HepG2 (cell line): ENCODE measurements around the gene MRFAP1. TPM values are rescaled to one million over a fixed set of nuclear protein-coding genes. Genes with fewer than 3 reads are reported as not detected.
A peak's percentile ranks its signal among the peaks of the same experiment; 100 is the strongest.

ENCODE experiments used
- CBX5 ChIP-seq: sonication (generic); formaldehyde crosslinking; IDR thresholded peaks from 2 replicates; pipeline ENCODE4 v1.4.0; 2020; ENCODE audit warnings: missing genetic modification reagents, borderline replicate concordance
- ELF1 ChIP-seq: sonication (generic); formaldehyde crosslinking; IDR thresholded peaks from 2 replicates; pipeline ENCODE4 v1.4.0; 2020; ENCODE audit warnings: missing genetic modification reagents
- ERF ChIP-seq: IDR thresholded peaks from 2 replicates; pipeline ENCODE4 v1.6.1; 2018; ENCODE audit warnings: missing biosample characterization, missing genetic modification reagents
- FOXP1 ChIP-seq, 2 experiments: fragments of 450-650 bp in 1 of 2; IDR thresholded peaks; 2 replicates each; pipeline ENCODE4 v1.6.1; 2017 to 2018; ENCODE audit warnings: antibody characterized with exemption in 1 of 2
- KAT8 ChIP-seq: IDR thresholded peaks from 2 replicates; pipeline ENCODE4 v1.6.1; 2016; ENCODE audit warnings: missing genetic modification reagents, missing compliant biosample characterization
- NR2C2 ChIP-seq: sonication (generic); formaldehyde crosslinking; IDR thresholded peaks from 2 replicates; pipeline ENCODE4 v1.4.0; 2020; ENCODE audit warnings: missing genetic modification reagents, mild to moderate bottlenecking, moderate library complexity, borderline replicate concordance
- NR2F1 ChIP-seq, 2 experiments: fragments of 450-650 bp in 1 of 2; formaldehyde crosslinking in 1 of 2; IDR thresholded peaks; 2 replicates each; pipeline versions ENCODE4 v1.5.0 to v1.6.1; 2016 to 2020; ENCODE audit warnings: mild to moderate bottlenecking in 1 of 2, missing compliant biosample characterization in 1 of 2, missing genetic modification reagents in 1 of 2, moderate library complexity in 1 of 2
- PPARG ChIP-seq: conservative IDR thresholded peaks from 2 replicates; pipeline ENCODE4 v1.6.1; 2016; ENCODE audit warnings: missing biosample characterization, missing genetic modification reagents
- PRMT3 ChIP-seq: sonication (generic); formaldehyde crosslinking; IDR thresholded peaks from 2 replicates; pipeline ENCODE4 v1.8.1; 2022; ENCODE audit warnings: low read depth, mild to moderate bottlenecking, moderate library complexity, missing genetic modification reagents, borderline replicate concordance
- RXRB ChIP-seq: IDR thresholded peaks from 2 replicates; pipeline ENCODE4 v1.6.1; 2016; ENCODE audit warnings: borderline replicate concordance, missing genetic modification reagents, missing compliant biosample characterization
- SIN3B ChIP-seq: fragments of 150-350 bp; IDR thresholded peaks from 2 replicates; pipeline ENCODE4 v1.6.1; 2014; ENCODE audit warnings: low read length
- SKI ChIP-seq: fragments of 450-650 bp; IDR thresholded peaks from one replicate; pipeline ENCODE4 v1.6.1; 2018; ENCODE audit warnings: mild to moderate bottlenecking; ENCODE audit not compliant: partially characterized antibody
- TAF1 ChIP-seq: sonication (generic); formaldehyde crosslinking; IDR thresholded peaks from 2 replicates; pipeline ENCODE4 v1.4.0; 2020; ENCODE audit warnings: missing genetic modification reagents
- ZNF230 ChIP-seq: sonication (generic); formaldehyde crosslinking; IDR thresholded peaks from 2 replicates; pipeline ENCODE4 v1.4.0; 2020; ENCODE audit warnings: mild to moderate bottlenecking, missing genetic modification reagents
- ZNF460 ChIP-seq: sonication (generic); formaldehyde crosslinking; IDR thresholded peaks from 2 replicates; pipeline ENCODE4 v1.5.1; 2020; ENCODE audit warnings: missing genetic modification reagents, mild to moderate bottlenecking, borderline replicate concordance
- ZNF496 ChIP-seq: sonication (generic); formaldehyde crosslinking; IDR thresholded peaks from 2 replicates; pipeline ENCODE4 v1.8.1; 2023; ENCODE audit warnings: mild to moderate bottlenecking, moderate library complexity, missing genetic modification reagents; ENCODE audit not compliant: insufficient replicate concordance
- ZNF546 ChIP-seq: sonication (generic); formaldehyde crosslinking; conservative IDR thresholded peaks from 2 replicates; pipeline ENCODE4 v1.8.1; 2023; ENCODE audit warnings: mild to moderate bottlenecking, missing genetic modification reagents
- ZNF563 ChIP-seq: sonication (generic); formaldehyde crosslinking; IDR thresholded peaks from 2 replicates; pipeline ENCODE4 v1.8.0; 2022; ENCODE audit warnings: mild to moderate bottlenecking, moderate library complexity, missing genetic modification reagents
- ZNF605 ChIP-seq: sonication (generic); formaldehyde crosslinking; IDR thresholded peaks from 2 replicates; pipeline ENCODE4 v1.8.0; 2022; ENCODE audit warnings: mild to moderate bottlenecking, missing genetic modification reagents
- ZNF615 ChIP-seq: sonication (generic); formaldehyde crosslinking; IDR thresholded peaks from 2 replicates; pipeline ENCODE4 v1.5.0; 2020; ENCODE audit warnings: mild to moderate bottlenecking, missing genetic modification reagents, borderline replicate concordance
- ZSCAN9 ChIP-seq: IDR thresholded peaks from 2 replicates; pipeline ENCODE4 v1.6.1; 2016; ENCODE audit warnings: borderline replicate concordance
- polyA plus RNA-seq, 8 experiments: library from polyadenylated mRNA; depleted of rRNA in 3 of 8; stranded (reverse) in 7 of 8; unstranded in 1 of 8; fragments of >200 nt; fragmentation: Illumina TruSeq in 4 of 8; extraction: Trizol in 4 of 8; gene quantifications; 2 replicates each; pipeline versions ENCODE4 v1.2.1 to v1.2.3, GENCODE V29; 2011 to 2016; ENCODE audit warnings: low read depth in 4 of 8, missing spikeins in 1 of 8, mixed read lengths in 1 of 8; ENCODE audit not compliant: insufficient read depth in 1 of 8
- total RNA-seq, 5 experiments: library from RNA; depleted of rRNA; stranded (reverse); fragments of >200 nt; fragmentation: Illumina TruSeq; extraction: Trizol; gene quantifications; 2 replicates each; pipeline ENCODE4 v1.2.3, GENCODE V29; 2016; ENCODE audit warnings: low read depth in 1 of 5
- TF ChIP-seq, protein P1 (sequence below), 2 experiments: sonication (generic) in 1 of 2; formaldehyde crosslinking in 1 of 2; IDR thresholded peaks; 2 replicates each; pipeline versions ENCODE4 v1.4.0 to v1.6.1; 2016 to 2020; ENCODE audit warnings: borderline replicate concordance in 1 of 2, low read depth in 1 of 2, mild to moderate bottlenecking in 1 of 2, missing genetic modification reagents in 1 of 2
- TF ChIP-seq, protein P2 (sequence below): IDR thresholded peaks from 2 replicates; pipeline ENCODE4 v1.6.1; 2018; ENCODE audit warnings: missing genetic modification reagents, mild to moderate bottlenecking, missing compliant biosample characterization
- TF ChIP-seq, protein P3 (sequence below): sonication (generic); formaldehyde crosslinking; IDR thresholded peaks from 2 replicates; pipeline ENCODE4 v1.5.0; 2020; ENCODE audit warnings: missing genetic modification reagents

Gene MRFAP1
- total and polyA plus RNA-seq, 2 of the 13 experiments (the other 11 are each of a cell fraction or from before 2014, with no cell fraction given), result 112 to 158 TPM

DNA sequence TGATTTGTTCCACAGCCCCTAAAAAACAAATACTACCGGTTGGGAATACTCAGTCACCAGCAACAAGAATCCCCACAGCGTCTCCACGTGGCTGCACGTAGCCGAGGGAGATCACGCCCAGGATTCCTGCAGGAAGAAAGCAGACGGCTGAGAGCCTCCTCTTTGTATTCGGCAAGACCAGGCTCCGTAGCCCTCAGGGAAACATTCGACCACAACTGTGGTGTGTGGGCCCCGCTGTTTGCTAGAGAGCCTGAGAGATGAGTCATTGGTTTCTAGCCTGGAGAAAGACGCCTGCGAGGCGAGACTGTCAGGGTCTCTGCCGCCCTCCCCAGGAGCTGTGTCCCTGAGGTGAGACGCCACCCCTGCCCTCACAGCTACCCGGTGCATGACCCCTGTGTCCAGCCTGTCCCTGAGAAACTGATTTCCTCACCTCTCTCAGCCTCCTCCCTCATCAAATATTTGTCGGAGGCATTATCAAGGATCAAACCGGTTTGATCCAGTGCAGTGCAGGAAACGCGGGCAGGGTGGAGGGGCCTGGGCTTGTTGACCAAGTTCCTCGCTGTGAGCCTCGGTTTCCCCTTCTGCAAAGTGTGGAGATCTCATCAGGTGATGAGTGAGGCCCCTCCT lies 48.5 kb downstream of the MRFAP1 start (continued):
- TF ChIP-seq PRMT3 (CRISPR knock-in tag), result no peak
- no peak for TF ChIP-seq ZNF230 (CRISPR knock-in tag)
- no peak for TF ChIP-seq ZNF605 (CRISPR knock-in tag)
- no peak for TF ChIP-seq ZNF496 (CRISPR knock-in tag)
- peak; percentile 14; the same call in 1 of the 2 replicates for TF ChIP-seq TAF1
- no peak for TF ChIP-seq ZNF460 (CRISPR knock-in tag)
- TF ChIP-seq ZNF546 (CRISPR knock-in tag), result peak; percentile 21; the same call in 1 of the 2 replicates
- no peak; the same call in 1 of the 2 replicates for TF ChIP-seq CBX5
- TF ChIP-seq FOXP1 (IDR thresholded peaks at IDR 0.05), result no peak
- TF ChIP-seq FOXP1 (CRISPR knock-in tag; IDR thresholded peaks at IDR 0.05), result no peak
- TF ChIP-seq ZNF615 (CRISPR knock-in tag), result no peak
- peak; percentile 43 for TF ChIP-seq SKI
- no peak; the same call in 1 of the 2 replicates for TF ChIP-seq ERF
- TF ChIP-seq RXRB, result peak; percentile 48
- TF ChIP-seq, protein P1, sequence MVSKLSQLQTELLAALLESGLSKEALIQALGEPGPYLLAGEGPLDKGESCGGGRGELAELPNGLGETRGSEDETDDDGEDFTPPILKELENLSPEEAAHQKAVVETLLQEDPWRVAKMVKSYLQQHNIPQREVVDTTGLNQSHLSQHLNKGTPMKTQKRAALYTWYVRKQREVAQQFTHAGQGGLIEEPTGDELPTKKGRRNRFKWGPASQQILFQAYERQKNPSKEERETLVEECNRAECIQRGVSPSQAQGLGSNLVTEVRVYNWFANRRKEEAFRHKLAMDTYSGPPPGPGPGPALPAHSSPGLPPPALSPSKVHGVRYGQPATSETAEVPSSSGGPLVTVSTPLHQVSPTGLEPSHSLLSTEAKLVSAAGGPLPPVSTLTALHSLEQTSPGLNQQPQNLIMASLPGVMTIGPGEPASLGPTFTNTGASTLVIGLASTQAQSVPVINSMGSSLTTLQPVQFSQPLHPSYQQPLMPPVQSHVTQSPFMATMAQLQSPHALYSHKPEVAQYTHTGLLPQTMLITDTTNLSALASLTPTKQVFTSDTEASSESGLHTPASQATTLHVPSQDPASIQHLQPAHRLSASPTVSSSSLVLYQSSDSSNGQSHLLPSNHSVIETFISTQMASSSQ (IDR thresholded peaks at IDR 0.05; ENCODE audit: low read depth), result peak; percentile 12; the same call in 1 of the 2 replicates
- TF ChIP-seq, protein P1 (CRISPR knock-in tag; IDR thresholded peaks at IDR 0.05; ENCODE audit: borderline replicate concordance), result 0 out of 2 replicates have a peak, but pooled peaks have one; percentile 2
- TF ChIP-seq NR2F1 (CRISPR knock-in tag; IDR thresholded peaks at IDR 0.05), result no peak
- TF ChIP-seq SIN3B, result no peak
- no peak for TF ChIP-seq ZNF563 (CRISPR knock-in tag)
- no peak for TF ChIP-seq ELF1 (CRISPR knock-in tag)
- no peak; the same call in 1 of the 2 replicates for TF ChIP-seq PPARG (CRISPR knock-in tag)
- TF ChIP-seq, protein P2, sequence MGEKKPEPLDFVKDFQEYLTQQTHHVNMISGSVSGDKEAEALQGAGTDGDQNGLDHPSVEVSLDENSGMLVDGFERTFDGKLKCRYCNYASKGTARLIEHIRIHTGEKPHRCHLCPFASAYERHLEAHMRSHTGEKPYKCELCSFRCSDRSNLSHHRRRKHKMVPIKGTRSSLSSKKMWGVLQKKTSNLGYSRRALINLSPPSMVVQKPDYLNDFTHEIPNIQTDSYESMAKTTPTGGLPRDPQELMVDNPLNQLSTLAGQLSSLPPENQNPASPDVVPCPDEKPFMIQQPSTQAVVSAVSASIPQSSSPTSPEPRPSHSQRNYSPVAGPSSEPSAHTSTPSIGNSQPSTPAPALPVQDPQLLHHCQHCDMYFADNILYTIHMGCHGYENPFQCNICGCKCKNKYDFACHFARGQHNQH, result no peak
- peak; percentile 33; the same call in 1 of the 2 replicates for TF ChIP-seq KAT8
- TF ChIP-seq NR2C2 (CRISPR knock-in tag), result peak; percentile 24; the same call in 1 of the 2 replicates
- TF ChIP-seq, protein P3, sequence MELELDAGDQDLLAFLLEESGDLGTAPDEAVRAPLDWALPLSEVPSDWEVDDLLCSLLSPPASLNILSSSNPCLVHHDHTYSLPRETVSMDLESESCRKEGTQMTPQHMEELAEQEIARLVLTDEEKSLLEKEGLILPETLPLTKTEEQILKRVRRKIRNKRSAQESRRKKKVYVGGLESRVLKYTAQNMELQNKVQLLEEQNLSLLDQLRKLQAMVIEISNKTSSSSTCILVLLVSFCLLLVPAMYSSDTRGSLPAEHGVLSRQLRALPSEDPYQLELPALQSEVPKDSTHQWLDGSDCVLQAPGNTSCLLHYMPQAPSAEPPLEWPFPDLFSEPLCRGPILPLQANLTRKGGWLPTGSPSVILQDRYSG, result no peak
- TF ChIP-seq ZSCAN9, result peak; percentile 22; the same call in 1 of the 2 replicates
